GM12892 (cell line): ENCODE measurements around the gene GNAI1.

Experiments
- POLR2A ChIP-seq: IDR thresholded peaks from 2 replicates; pipeline ENCODE4 v1.6.1; 2011; ENCODE audit warnings: low read depth, low read length, control low read depth
- POLR2AphosphoS5 ChIP-seq: IDR thresholded peaks from 2 replicates; pipeline ENCODE4 v1.6.1; 2011; ENCODE audit warnings: low read depth, low read length, control low read depth
- TAF1 ChIP-seq: IDR thresholded peaks from 2 replicates; pipeline ENCODE4 v1.6.1; 2011; ENCODE audit warnings: low read depth, mild to moderate bottlenecking, control low read depth, low read length, borderline replicate concordance

DNA sequence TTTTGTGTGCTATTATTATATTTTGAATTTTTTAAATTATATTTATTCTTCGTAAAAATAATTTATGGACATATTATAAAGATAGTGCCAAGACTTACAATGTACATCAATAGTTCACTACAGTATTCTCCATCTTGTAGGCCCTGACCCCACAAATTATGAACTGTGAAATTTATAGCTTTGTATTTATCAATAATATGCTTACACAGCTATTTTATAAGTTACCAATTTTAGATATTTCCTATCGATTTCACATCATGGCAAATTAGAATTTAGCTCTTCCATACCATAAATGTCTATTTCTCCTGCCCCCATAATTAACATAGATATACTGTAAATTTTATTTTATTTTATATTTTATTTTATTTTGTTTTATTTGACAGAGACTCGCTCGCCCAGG, 34.4 kb upstream of the GNAI1 start:
- no peak for TF ChIP-seq POLR2AphosphoS5
- no peak for TF ChIP-seq POLR2A
- no peak for TF ChIP-seq TAF1
